Measurements from ENCODE around the gene PTER. TPM values are rescaled to one million over a fixed set of nuclear protein-coding genes. Genes with fewer than 3 reads are reported as not detected.

Gene PTER
- total and polyA plus RNA-seq, 9 of the 15 experiments (the other 6 are each of a cell fraction or from before 2014, with no cell fraction given), result 15.5 to 42.1 (median 28.6) TPM

- TF ChIP-seq PCBP1 (IDR thresholded peaks at IDR 0.05; ENCODE audit: low read depth, low read length, poor library complexity, severe bottlenecking) (peak; percentile 46), PHF20 (IDR thresholded peaks at IDR 0.05; ENCODE audit: partially characterized antibody) (peak; percentile 82), TBP (optimal IDR thresholded peaks at IDR 0.05; ENCODE audit: low read depth, low read length) (peak; percentile 84), CTBP1 (IDR thresholded peaks at IDR 0.05; ENCODE audit: borderline replicate concordance) (peak; percentile 41; the same call in 1 of the 2 replicates), KDM5B (IDR thresholded peaks at IDR 0.05; ENCODE audit: insufficient replicate concordance, low read depth, low read length) (peak; percentile 80), ZFX (CRISPR knock-in tag; IDR thresholded peaks at IDR 0.05) (peak; percentile 98), HDAC1 (IDR thresholded peaks at IDR 0.05) (peak in 1 of 2 experiments; percentile 27; a peak in 2 of 4 replicates), MNT (conservative IDR thresholded peaks at IDR 0.05) (peak; percentile 26 to 47; a peak in 2 of 4 replicates), ZC3H8 (IDR thresholded peaks at IDR 0.05) (no peak), FOS (IDR thresholded peaks at IDR 0.05; ENCODE audit: extremely low read depth, insufficient read length) (no peak)
Measured at GRCh38 chr10:16436758-16437539, at the start of gene PTER (continued).

Data from K562 (cell line).